Measurements from ENCODE around the gene VILL.

Gene VILL

DNA sequence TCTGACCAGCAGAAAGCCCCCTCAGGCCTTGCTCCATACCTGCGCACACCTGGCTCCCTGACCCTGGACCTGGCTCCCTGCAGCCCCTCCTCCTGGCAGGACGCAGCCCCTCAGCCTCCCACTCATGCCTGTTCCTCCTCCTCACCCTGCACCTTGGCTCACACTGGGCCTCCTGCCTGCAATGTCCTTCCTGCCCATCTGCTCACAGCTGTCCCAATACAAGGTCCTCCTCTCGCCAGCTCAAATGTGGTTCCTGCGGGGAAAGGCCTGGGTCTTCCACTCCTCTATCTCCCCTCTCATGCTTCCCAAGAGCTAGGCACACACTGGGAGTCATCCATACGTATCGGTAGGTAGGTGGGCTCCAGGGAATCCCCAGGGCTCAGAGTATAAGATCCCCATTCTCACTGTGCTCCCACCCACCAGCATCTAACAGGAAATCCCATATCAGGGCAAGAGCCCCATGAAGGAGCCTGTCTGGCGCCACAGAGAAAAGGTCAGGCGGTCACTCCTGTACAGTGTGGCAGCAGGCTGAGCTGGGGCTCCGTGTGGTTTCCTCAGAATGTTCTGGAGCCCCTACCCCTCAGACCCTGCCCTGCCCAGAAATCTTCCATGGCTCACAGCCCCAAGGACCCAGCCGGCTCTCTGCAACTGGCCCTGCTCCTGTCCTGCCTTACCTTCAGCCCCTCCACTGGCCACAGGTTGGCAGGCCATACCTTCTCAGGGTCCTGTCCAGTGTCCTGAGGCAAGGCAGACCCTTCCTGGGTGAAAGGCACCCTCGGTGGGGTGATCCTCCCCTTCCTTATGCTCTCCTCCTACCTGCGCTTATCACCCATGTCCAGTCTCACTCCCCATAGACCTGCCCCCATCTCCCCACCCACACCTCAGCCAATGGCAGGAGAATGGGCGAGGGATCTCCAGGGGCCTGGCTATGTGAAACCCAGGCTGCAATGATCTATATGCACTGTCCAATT lies 28.0 kb downstream of the VILL start:
- 0 out of 2 replicates have a peak, but pooled peaks cover under 1% of the 10 kb centered on the region for H3K4me1 ChIP-seq (ENCODE audit: control insufficient read depth, insufficient read depth, low read length)
- H3K9ac ChIP-seq (ENCODE audit: low read depth, low read length) = no peak overlapping the region
- no peaks in the 10 kb centered on the region for H3K9me3 ChIP-seq (ENCODE audit: control insufficient read depth, insufficient read depth, low read length)
- H3K27me3 ChIP-seq (ENCODE audit: control insufficient read depth, insufficient read depth, low read length) = peaks cover 3% of the 10 kb centered on the region; the same call in 1 of the 2 replicates
- no peak overlapping the region for H3K27ac ChIP-seq (ENCODE audit: low read depth, low read length)
- H3K4me3 ChIP-seq (ENCODE audit: low read depth, low read length) = no peak overlapping the region
- H3K36me3 ChIP-seq (ENCODE audit: control insufficient read depth, insufficient read depth, low read length) = peaks cover 12% of the 10 kb centered on the region; the same call in 1 of the 2 replicates

DNA sequence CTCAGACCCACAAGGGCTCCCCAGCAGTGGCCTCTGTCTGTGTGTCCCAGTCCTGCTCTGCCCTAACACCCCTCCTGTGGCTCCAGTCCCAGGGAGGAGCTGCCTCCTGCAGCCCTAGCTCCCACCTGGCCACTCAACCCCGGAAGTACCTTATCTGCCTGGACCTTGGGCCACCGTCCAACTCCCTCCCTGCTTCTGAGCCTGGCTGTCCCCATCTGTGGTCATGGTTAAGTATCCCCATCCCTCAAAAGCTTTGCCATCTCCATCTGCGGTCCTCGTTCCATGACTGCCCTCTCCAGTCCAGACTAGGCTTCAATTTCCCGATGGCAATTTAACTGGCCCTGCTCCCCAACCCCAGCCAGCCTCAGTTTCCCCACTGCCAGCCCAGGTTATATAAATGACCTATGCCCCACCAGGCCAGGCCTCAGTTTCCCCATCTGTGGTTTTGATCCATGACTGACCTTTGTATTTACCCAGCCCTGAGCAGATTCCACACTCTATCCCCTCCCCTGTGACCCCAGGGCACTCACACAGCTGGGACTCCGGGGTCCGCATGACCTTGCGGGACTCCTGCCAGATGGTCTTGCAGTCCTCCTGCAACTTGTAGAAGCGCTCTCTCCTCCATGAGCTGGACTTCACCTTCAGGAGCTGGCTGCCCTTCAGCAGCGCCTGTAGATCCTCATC lies 29.2 kb downstream of the VILL start:
- Histone ChIP-seq H3K27me3 (ENCODE audit: control insufficient read depth, insufficient read depth, low read length) (peaks cover 4% of the 10 kb centered on the region; the same call in 1 of the 2 replicates), H3K27ac (ENCODE audit: low read depth, low read length) (no peak overlapping the region), H3K9me3 (ENCODE audit: control insufficient read depth, insufficient read depth, low read length) (no peaks in the 10 kb centered on the region), H3K4me1 (ENCODE audit: control insufficient read depth, insufficient read depth, low read length) (0 out of 2 replicates have a peak, but pooled peaks cover 4% of the 10 kb centered on the region), H3K4me3 (ENCODE audit: low read depth, low read length) (no peak overlapping the region), H3K9ac (ENCODE audit: low read depth, low read length) (no peak overlapping the region), H3K36me3 (ENCODE audit: control insufficient read depth, insufficient read depth, low read length) (peaks cover 12% of the 10 kb centered on the region; the same call in 1 of the 2 replicates)

GRCh38 chr3:38020342-38020726 lies 29.7 kb downstream of the VILL start:
- H3K27me3 ChIP-seq (ENCODE audit: control insufficient read depth, insufficient read depth, low read length) = peaks cover 5% of the 10 kb centered on the region
- peaks cover 6% of the 10 kb centered on the region; the same call in 1 of the 2 replicates for H3K4me1 ChIP-seq (ENCODE audit: control insufficient read depth, insufficient read depth, low read length)
- H3K36me3 ChIP-seq (ENCODE audit: control insufficient read depth, insufficient read depth, low read length) = peaks cover 8% of the 10 kb centered on the region; the same call in 1 of the 2 replicates
- H3K9me3 ChIP-seq (ENCODE audit: control insufficient read depth, insufficient read depth, low read length) = no peaks in the 10 kb centered on the region
- H3K27ac ChIP-seq (ENCODE audit: low read depth, low read length) = no peak overlapping the region
- no peak overlapping the region for H3K9ac ChIP-seq (ENCODE audit: low read depth, low read length)
- H3K4me3 ChIP-seq (ENCODE audit: low read depth, low read length) = no peak overlapping the region

DNA sequence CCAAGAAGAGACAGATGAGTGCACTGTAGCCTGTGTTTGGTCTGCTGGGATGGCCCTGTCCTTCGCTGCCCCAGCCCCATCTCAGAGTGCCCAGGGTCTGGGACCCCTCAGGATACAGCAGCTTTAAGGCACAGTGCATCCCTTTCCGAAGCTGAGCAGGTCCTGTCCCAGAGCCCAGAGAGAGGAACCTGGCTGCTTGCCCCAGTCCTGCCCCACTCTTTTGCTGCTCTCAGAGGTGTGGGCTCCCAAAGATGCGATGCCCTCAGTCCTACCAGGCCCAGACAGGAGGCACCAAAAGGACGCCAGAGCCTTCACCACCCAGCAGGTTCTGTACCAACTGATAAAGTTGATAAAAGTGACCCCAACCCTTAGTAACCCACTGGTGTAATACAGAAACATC lies 30.6 kb downstream of the VILL start:
- no peak overlapping the region for H3K27ac ChIP-seq (ENCODE audit: low read depth, low read length)
- 0 out of 2 replicates have a peak, but pooled peaks cover 2% of the 10 kb centered on the region for H3K36me3 ChIP-seq (ENCODE audit: control insufficient read depth, insufficient read depth, low read length)
- no peak overlapping the region for H3K9ac ChIP-seq (ENCODE audit: low read depth, low read length)
- no peaks in the 10 kb centered on the region for H3K9me3 ChIP-seq (ENCODE audit: control insufficient read depth, insufficient read depth, low read length)
- H3K4me3 ChIP-seq (ENCODE audit: low read depth, low read length) = no peak overlapping the region
- H3K27me3 ChIP-seq (ENCODE audit: control insufficient read depth, insufficient read depth, low read length) = peaks cover 14% of the 10 kb centered on the region
- H3K4me1 ChIP-seq (ENCODE audit: control insufficient read depth, insufficient read depth, low read length) = peaks cover 11% of the 10 kb centered on the region

DNA sequence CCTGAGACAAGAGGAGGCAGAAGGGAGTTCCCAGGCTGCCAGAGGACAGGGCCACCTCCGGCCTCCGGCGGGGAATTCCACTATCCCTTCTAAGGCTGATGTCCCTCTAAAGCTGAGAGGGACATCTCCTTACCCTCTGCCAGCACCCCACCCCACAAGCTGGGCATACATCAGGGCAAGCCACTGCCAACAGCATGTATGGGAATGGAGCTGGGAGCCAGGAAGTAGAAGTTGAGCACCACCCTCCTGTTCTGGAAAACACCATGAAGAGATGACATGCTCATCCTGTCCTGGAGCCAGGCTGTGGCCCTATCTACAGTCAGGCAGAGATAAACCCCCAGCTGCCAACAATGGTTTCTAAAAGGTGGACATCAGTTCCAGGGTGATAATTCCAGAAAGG lies 31.7 kb downstream of the VILL start:
- Histone ChIP-seq H3K9me3 (ENCODE audit: control insufficient read depth, insufficient read depth, low read length) (no peaks in the 10 kb centered on the region), H3K9ac (ENCODE audit: low read depth, low read length) (no peak overlapping the region), H3K4me1 (ENCODE audit: control insufficient read depth, insufficient read depth, low read length) (peaks cover 11% of the 10 kb centered on the region), H3K27me3 (ENCODE audit: control insufficient read depth, insufficient read depth, low read length) (peaks cover 25% of the 10 kb centered on the region), H3K27ac (ENCODE audit: low read depth, low read length) (no peak overlapping the region), H3K36me3 (ENCODE audit: control insufficient read depth, insufficient read depth, low read length) (no peaks in the 10 kb centered on the region), H3K4me3 (ENCODE audit: low read depth, low read length) (no peak overlapping the region)

DNA sequence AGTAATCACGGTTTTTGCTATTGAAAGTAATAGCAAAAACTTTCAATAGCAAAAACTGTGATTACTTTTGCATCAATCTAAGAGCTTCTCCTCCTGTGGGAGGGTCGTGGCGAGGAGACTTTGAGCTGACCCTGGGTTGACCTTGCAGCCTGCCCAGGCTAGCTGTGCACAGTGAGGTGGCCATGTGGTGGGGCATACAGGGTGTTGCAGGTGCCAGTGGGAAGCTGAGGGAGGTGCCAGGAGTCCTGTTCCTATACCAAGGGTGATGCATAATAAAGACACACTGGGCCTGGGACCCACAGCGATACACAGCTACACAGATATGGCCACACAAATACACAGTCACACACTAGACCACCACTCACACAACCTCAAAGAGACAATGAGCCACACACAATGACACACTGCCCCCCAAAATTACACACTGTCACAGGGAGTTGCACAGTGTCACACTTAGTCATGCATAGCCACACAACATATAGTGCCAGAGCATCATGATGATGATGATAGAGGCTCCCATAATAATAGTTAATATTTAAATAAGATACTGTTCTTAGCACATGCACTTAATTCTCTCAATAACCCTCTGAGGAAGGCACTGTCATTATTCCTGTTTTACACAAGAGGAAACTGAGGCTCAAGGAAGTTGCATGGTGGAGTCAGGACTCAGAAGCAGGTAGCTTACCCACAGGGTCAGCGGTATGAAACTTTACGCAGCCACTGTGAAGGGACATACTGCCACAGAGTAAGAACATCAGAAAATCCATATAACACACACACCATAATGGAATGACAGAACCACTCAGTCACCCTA lies 32.5 kb downstream of the VILL start:
- Histone ChIP-seq H3K27ac (ENCODE audit: low read depth, low read length) (no peak overlapping the region), H3K4me1 (ENCODE audit: control insufficient read depth, insufficient read depth, low read length) (peaks cover 11% of the 10 kb centered on the region), H3K4me3 (ENCODE audit: low read depth, low read length) (no peak overlapping the region; the same call in 1 of the 2 replicates), H3K9ac (ENCODE audit: low read depth, low read length) (no peak overlapping the region), H3K9me3 (ENCODE audit: control insufficient read depth, insufficient read depth, low read length) (no peaks in the 10 kb centered on the region), H3K27me3 (ENCODE audit: control insufficient read depth, insufficient read depth, low read length) (peaks cover 33% of the 10 kb centered on the region), H3K36me3 (ENCODE audit: control insufficient read depth, insufficient read depth, low read length) (no peaks in the 10 kb centered on the region)

- Histone ChIP-seq H3K9me3 (ENCODE audit: control insufficient read depth, insufficient read depth, low read length) (no peaks in the 10 kb centered on the region), H3K9ac (ENCODE audit: low read depth, low read length) (no peak overlapping the region), H3K4me1 (ENCODE audit: control insufficient read depth, insufficient read depth, low read length) (peaks cover 16% of the 10 kb centered on the region), H3K36me3 (ENCODE audit: control insufficient read depth, insufficient read depth, low read length) (no peaks in the 10 kb centered on the region), H3K4me3 (ENCODE audit: low read depth, low read length) (no peak overlapping the region), H3K27me3 (ENCODE audit: control insufficient read depth, insufficient read depth, low read length) (peaks cover 68% of the 10 kb centered on the region), H3K27ac (ENCODE audit: low read depth, low read length) (no peak overlapping the region)
Measured at GRCh38 chr3:38026856-38027255, 36.3 kb downstream of the VILL start.

- H3K27ac ChIP-seq (ENCODE audit: low read depth, low read length) = no peak overlapping the region
- peaks cover 16% of the 10 kb centered on the region for H3K4me1 ChIP-seq (ENCODE audit: control insufficient read depth, insufficient read depth, low read length)
- H3K27me3 ChIP-seq (ENCODE audit: control insufficient read depth, insufficient read depth, low read length) = peaks cover 73% of the 10 kb centered on the region
- H3K4me3 ChIP-seq (ENCODE audit: low read depth, low read length) = no peak overlapping the region
- no peaks in the 10 kb centered on the region for H3K9me3 ChIP-seq (ENCODE audit: control insufficient read depth, insufficient read depth, low read length)
- H3K36me3 ChIP-seq (ENCODE audit: control insufficient read depth, insufficient read depth, low read length) = no peaks in the 10 kb centered on the region
- no peak overlapping the region for H3K9ac ChIP-seq (ENCODE audit: low read depth, low read length)
Measured at GRCh38 chr3:38027466-38028465, 37.2 kb downstream of the VILL start.

DNA sequence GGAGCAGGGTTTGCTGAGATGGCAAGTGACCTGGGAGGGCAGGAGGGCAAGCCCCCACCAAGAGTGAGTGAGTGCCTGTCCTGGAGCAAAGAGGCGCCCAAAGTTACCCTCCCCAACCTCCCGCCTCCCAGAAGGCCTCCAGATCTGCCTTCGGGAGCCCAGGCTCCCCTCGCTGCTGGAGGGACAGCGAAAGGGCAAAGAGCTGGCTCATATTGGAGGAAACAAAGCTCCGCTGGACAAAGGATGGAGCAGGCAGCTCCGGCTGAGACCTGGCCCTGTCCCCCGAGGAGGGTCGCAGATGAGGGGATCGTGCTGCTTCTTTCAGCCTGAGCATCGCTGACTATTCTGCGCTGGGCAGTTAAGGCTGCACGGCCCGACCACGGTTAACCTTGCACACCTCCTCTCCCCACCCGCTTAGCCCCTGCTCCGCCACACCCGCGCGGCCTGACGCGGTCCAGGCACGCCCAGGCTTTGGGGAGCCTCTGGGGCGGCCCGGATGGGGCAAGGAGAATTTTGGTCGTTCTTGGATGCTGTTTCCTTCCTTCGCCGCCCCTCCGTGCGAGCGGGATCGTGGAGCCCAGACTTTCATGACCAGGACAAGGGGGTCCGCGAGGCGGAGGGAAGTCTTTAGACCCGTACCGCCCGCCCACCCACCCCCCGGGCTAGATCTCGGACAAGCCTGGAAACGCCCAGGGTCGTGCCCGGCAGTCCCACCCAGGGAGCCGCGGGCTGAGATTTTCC lies 38.2 kb downstream of the VILL start:
- peaks cover 13% of the 10 kb centered on the region for H3K4me1 ChIP-seq (ENCODE audit: control insufficient read depth, insufficient read depth, low read length)
- H3K27me3 ChIP-seq (ENCODE audit: control insufficient read depth, insufficient read depth, low read length) = peaks cover 69% of the 10 kb centered on the region
- H3K27ac ChIP-seq (ENCODE audit: low read depth, low read length) = no peak overlapping the region
- no peak overlapping the region for H3K9ac ChIP-seq (ENCODE audit: low read depth, low read length)
- H3K4me3 ChIP-seq (ENCODE audit: low read depth, low read length) = peak overlapping the region; percentile 73
- H3K36me3 ChIP-seq (ENCODE audit: control insufficient read depth, insufficient read depth, low read length) = no peaks in the 10 kb centered on the region
- no peaks in the 10 kb centered on the region for H3K9me3 ChIP-seq (ENCODE audit: control insufficient read depth, insufficient read depth, low read length)
